Erythroblast (primary cell): Measurements from ENCODE around the gene MYO1A.

ENCODE experiments used
- GATA1 ChIP-seq: IDR thresholded peaks from 2 replicates; pipeline ENCODE4 v1.6.1; 2011; ENCODE audit warnings: low read depth, mild to moderate bottlenecking, control low read depth, low read length, moderate library complexity
- POLR2A ChIP-seq: IDR thresholded peaks from 2 replicates; pipeline ENCODE4 v1.6.1; 2011; ENCODE audit warnings: mild to moderate bottlenecking, low read length

GRCh38 chr12:57040750-57041149 is 9.2 kb downstream of the MYO1A start:
- TF ChIP-seq POLR2A = no peak
- TF ChIP-seq GATA1 = no peak
